ENCODE measurements around the gene MRPL58.
A peak's percentile ranks its signal among the peaks of the same experiment; 100 is the strongest.

Gene MRPL58

DNA sequence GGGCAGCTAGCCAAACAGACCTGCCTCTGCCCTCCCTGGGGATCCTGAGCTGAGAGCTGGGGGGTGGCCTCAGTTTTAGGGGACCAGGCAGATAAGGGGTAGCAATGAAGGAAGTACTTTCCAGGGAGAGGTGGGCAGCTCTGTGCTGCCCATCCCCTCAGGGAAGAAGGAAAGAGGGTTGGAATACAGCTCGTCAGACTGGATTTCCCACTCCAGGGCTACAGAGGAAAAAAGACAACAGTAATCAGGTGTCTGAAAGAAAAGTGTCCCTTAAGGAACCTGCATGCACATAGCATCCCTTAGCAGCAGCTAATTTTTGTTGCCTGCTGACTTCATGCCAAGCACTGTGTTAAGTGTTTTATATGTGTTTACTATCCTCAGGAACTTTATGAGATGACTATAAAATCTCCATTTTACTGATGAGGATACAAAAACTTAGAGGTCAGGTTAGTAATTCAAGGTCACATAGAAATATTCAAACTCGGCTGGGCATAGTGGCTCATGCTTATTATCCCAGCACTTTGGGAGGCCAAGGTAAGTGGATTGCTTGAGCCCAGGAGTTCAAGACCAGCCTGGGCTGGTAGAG is 3.2 kb upstream of the MRPL58 start (continued):
- TF ChIP-seq ZNF513 (tag by site-specific recombination; IDR thresholded peaks at IDR 0.05) (no peak), SALL2 (tag by site-specific recombination; IDR thresholded peaks at IDR 0.05; ENCODE audit: borderline replicate concordance) (no peak), ZIC2 (tag by site-specific recombination; IDR thresholded peaks at IDR 0.05) (peak; percentile 71), ZBTB17 (tag by site-specific recombination; IDR thresholded peaks at IDR 0.05) (0 out of 2 replicates have a peak, but pooled peaks have one; percentile 11), ZNF555 (tag by site-specific recombination; conservative IDR thresholded peaks at IDR 0.05) (no peak), ZNF670 (tag by site-specific recombination; IDR thresholded peaks at IDR 0.05; ENCODE audit: low read depth) (no peak), ZSCAN5A (tag by site-specific recombination; IDR thresholded peaks at IDR 0.05) (no peak), ZNF416 (tag by site-specific recombination; IDR thresholded peaks at IDR 0.05) (no peak), TCF7L2 (IDR thresholded peaks at IDR 0.05; ENCODE audit: borderline replicate concordance, low read depth, low read length) (no peak), ZNF10 (tag by site-specific recombination; IDR thresholded peaks at IDR 0.05) (peak; percentile 76), TRIM28 (IDR thresholded peaks at IDR 0.05; ENCODE audit: borderline replicate concordance, low read length) (no peak), ZNF785 (tag by site-specific recombination; IDR thresholded peaks at IDR 0.05) (no peak), ZNF121 (tag by site-specific recombination; IDR thresholded peaks at IDR 0.05) (no peak), ZNF112 (tag by site-specific recombination; IDR thresholded peaks at IDR 0.05) (no peak), ZNF529 (tag by site-specific recombination; IDR thresholded peaks at IDR 0.05; ENCODE audit: insufficient replicate concordance) (no peak), ZNF248 (tag by site-specific recombination; IDR thresholded peaks at IDR 0.05) (no peak), KLF9 (tag by site-specific recombination; IDR thresholded peaks at IDR 0.05; ENCODE audit: low read depth) (no peak), ZNF76 (tag by site-specific recombination; IDR thresholded peaks at IDR 0.05; ENCODE audit: borderline replicate concordance, low read depth) (no peak), ZNF654 (tag by site-specific recombination; IDR thresholded peaks at IDR 0.05; ENCODE audit: low read depth) (no peak), ZNF624 (tag by site-specific recombination; IDR thresholded peaks at IDR 0.05) (no peak), KLF8 (tag by site-specific recombination; IDR thresholded peaks at IDR 0.05) (no peak), ZNF175 (tag by site-specific recombination; IDR thresholded peaks at IDR 0.05) (no peak), KLF1 (tag by site-specific recombination; IDR thresholded peaks at IDR 0.05) (no peak), ZNF266 (tag by site-specific recombination; IDR thresholded peaks at IDR 0.05; ENCODE audit: low read depth) (no peak), ZNF202 (tag by site-specific recombination; IDR thresholded peaks at IDR 0.05; ENCODE audit: borderline replicate concordance) (no peak)
- TF ChIP-seq, protein P1, sequence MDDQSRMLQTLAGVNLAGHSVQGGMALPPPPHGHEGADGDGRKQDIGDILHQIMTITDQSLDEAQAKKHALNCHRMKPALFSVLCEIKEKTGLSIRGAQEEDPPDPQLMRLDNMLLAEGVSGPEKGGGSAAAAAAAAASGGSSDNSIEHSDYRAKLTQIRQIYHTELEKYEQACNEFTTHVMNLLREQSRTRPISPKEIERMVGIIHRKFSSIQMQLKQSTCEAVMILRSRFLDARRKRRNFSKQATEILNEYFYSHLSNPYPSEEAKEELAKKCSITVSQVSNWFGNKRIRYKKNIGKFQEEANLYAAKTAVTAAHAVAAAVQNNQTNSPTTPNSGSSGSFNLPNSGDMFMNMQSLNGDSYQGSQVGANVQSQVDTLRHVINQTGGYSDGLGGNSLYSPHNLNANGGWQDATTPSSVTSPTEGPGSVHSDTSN (CRISPR knock-in tag; IDR thresholded peaks at IDR 0.05), result no peak
- TF ChIP-seq, protein P2, sequence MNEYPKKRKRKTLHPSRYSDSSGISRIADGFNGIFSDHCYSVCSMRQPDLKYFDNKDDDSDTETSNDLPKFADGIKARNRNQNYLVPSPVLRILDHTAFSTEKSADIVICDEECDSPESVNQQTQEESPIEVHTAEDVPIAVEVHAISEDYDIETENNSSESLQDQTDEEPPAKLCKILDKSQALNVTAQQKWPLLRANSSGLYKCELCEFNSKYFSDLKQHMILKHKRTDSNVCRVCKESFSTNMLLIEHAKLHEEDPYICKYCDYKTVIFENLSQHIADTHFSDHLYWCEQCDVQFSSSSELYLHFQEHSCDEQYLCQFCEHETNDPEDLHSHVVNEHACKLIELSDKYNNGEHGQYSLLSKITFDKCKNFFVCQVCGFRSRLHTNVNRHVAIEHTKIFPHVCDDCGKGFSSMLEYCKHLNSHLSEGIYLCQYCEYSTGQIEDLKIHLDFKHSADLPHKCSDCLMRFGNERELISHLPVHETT (tag by site-specific recombination; IDR thresholded peaks at IDR 0.05), result no peak
- TF ChIP-seq, protein P3, sequence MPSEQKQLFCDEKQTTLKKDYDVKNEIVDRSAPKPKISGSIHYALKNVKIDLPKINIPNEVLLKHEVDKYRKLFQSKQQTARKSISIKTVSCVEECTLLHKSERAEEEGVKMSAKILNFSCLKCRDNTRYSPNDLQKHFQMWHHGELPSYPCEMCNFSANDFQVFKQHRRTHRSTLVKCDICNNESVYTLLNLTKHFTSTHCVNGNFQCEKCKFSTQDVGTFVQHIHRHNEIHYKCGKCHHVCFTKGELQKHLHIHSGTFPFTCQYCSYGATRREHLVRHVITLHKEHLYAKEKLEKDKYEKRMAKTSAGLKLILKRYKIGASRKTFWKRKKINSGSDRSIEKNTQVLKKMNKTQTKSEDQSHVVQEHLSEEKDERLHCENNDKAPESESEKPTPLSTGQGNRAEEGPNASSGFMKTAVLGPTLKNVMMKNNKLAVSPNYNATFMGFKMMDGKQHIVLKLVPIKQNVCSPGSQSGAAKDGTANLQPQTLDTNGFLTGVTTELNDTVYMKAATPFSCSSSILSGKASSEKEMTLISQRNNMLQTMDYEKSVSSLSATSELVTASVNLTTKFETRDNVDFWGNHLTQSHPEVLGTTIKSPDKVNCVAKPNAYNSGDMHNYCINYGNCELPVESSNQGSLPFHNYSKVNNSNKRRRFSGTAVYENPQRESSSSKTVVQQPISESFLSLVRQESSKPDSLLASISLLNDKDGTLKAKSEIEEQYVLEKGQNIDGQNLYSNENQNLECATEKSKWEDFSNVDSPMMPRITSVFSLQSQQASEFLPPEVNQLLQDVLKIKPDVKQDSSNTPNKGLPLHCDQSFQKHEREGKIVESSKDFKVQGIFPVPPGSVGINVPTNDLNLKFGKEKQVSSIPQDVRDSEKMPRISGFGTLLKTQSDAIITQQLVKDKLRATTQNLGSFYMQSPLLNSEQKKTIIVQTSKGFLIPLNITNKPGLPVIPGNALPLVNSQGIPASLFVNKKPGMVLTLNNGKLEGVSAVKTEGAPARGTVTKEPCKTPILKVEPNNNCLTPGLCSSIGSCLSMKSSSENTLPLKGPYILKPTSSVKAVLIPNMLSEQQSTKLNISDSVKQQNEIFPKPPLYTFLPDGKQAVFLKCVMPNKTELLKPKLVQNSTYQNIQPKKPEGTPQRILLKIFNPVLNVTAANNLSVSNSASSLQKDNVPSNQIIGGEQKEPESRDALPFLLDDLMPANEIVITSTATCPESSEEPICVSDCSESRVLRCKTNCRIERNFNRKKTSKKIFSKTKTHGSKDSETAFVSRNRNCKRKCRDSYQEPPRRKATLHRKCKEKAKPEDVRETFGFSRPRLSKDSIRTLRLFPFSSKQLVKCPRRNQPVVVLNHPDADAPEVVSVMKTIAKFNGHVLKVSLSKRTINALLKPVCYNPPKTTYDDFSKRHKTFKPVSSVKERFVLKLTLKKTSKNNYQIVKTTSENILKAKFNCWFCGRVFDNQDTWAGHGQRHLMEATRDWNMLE (tag by site-specific recombination; conservative IDR thresholded peaks at IDR 0.05; ENCODE audit: low read depth), result no peak
- TF ChIP-seq, protein P4, sequence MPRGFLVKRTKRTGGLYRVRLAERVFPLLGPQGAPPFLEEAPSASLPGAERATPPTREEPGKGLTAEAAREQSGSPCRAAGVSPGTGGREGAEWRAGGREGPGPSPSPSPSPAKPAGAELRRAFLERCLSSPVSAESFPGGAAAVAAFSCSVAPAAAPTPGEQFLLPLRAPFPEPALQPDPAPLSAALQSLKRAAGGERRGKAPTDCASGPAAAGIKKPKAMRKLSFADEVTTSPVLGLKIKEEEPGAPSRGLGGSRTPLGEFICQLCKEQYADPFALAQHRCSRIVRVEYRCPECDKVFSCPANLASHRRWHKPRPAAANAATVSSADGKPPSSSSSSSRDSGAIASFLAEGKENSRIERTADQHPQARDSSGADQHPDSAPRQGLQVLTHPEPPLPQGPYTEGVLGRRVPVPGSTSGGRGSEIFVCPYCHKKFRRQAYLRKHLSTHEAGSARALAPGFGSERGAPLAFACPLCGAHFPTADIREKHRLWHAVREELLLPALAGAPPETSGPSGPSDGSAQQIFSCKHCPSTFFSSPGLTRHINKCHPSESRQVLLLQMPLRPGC (tag by site-specific recombination; IDR thresholded peaks at IDR 0.05), result no peak; the same call in 1 of the 2 replicates
